Ureter (tissue), 1 donor: ENCODE data around the gene SDE2. TPM values are rescaled to one million over a fixed set of nuclear protein-coding genes. Genes with fewer than 3 reads are reported as not detected.
"Not testable (repeated sequence)": the region's sequence is repeated elsewhere in the genome, so short reads cannot be mapped to it uniquely, and the experiment has no call there.

Experiments used
- DNase-seq: peaks from one replicate; pipeline ENCODE4 v3.0.0-alpha.2; 2020; ENCODE audit warnings: low spot score
- total RNA-seq: library from RNA; stranded (reverse); gene quantifications from one replicate; pipeline ENCODE4 v1.2.4, GENCODE V29; 2023
- donor health status: DM: yes; HTN: yes; CAD: no.

Gene SDE2
- 17.8 TPM for total RNA-seq

GRCh38 chr1:225999227-225999911, at the start of gene SDE2:
TSS of gene SDE2 (minus strand) at chr1:225999343. CDS start at chr1:225999312, 31 bp downstream.
- DNase-seq, result peak; percentile 100

- no peak for DNase-seq
These were observed 49.7 kb upstream of the SDE2 start for GRCh38 chr1:226048886-226049285.

- no peak for DNase-seq
These were observed 48.4 kb upstream of the SDE2 start for GRCh38 chr1:226047495-226047894.

- no peak for DNase-seq
These were observed 47.1 kb upstream of the SDE2 start for GRCh38 chr1:226046240-226046639.

GRCh38 chr1:226044514-226045101, 45.5 kb upstream of the SDE2 start:
- DNase-seq, result no peak

- DNase-seq, result no peak
These were observed 42.3 kb upstream of the SDE2 start for GRCh38 chr1:226041419-226041818.

GRCh38 chr1:226038661-226039060, 39.5 kb upstream of the SDE2 start:
- DNase-seq, result no peak

- no peak for DNase-seq
These were observed 36.8 kb upstream of the SDE2 start for GRCh38 chr1:226035915-226036314.

- peak; percentile 83 for DNase-seq
These were observed 35.3 kb upstream of the SDE2 start for GRCh38 chr1:226034482-226034881.

- no peak for DNase-seq
These were observed 34.8 kb upstream of the SDE2 start for GRCh38 chr1:226033991-226034390.

- no peak for DNase-seq
These were observed 34.4 kb upstream of the SDE2 start for GRCh38 chr1:226033582-226033981.

GRCh38 chr1:226029568-226030225, 30.6 kb upstream of the SDE2 start:
- DNase-seq, result no peak

GRCh38 chr1:226029093-226029496, 30.0 kb upstream of the SDE2 start:
- DNase-seq, result no peak

- DNase-seq, result no peak
These were observed 28.5 kb upstream of the SDE2 start for GRCh38 chr1:226027538-226028217.

- DNase-seq, result no peak
These were observed 27.7 kb upstream of the SDE2 start for GRCh38 chr1:226026833-226027232.

GRCh38 chr1:226023735-226024134, 24.6 kb upstream of the SDE2 start:
- no peak for DNase-seq

GRCh38 chr1:226021801-226022200, 22.7 kb upstream of the SDE2 start:
- DNase-seq, result no peak

GRCh38 chr1:226021401-226021800, 22.3 kb upstream of the SDE2 start:
- no peak for DNase-seq

GRCh38 chr1:226019572-226019971, 20.4 kb upstream of the SDE2 start:
- DNase-seq, result no peak

GRCh38 chr1:226017070-226017469, 17.9 kb upstream of the SDE2 start:
- no peak for DNase-seq

- DNase-seq, result no peak
These were observed 10.5 kb upstream of the SDE2 start for GRCh38 chr1:226009650-226010044.

GRCh38 chr1:226007126-226007892, 8.2 kb upstream of the SDE2 start:
- not testable (repeated sequence) for DNase-seq
